DMS53 treated with DMSO at 0.1 percent for 48 hours (cell line): ENCODE data around the gene MED25.

Source experiments
- DNase-seq: peaks from one replicate; lab custom pipeline; 2025; ENCODE audit not compliant: unreplicated experiment; lab: John Stamatoyannopoulos, UW

MED25 gene

GRCh38 chr19:49855676-49856573, 37.8 kb downstream of the MED25 start:
- DNase-seq: no peak

DNA sequence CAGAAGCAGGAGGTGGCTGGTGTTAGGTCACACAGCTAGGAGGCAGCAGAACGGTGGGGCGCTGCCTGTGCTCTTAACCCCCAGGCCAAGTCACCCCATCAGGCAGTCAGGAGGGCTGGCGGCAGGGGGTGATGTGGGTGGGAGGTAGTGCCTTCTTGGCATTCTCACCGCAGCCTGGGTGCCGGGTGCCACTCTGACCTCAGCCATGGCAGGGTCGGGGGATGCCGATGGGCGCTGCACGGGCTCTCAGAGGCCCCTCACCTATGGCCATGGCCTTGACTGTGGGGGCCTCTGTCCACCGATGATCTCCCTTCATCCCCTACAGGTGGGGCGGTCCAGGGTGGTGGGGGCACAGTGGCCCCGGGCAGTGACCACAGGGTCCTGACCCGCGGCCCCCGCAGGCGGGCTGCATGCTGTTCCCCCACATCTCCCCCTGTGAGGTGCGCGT, 38.5 kb downstream of the MED25 start:
- DNase-seq: no peak

DNA sequence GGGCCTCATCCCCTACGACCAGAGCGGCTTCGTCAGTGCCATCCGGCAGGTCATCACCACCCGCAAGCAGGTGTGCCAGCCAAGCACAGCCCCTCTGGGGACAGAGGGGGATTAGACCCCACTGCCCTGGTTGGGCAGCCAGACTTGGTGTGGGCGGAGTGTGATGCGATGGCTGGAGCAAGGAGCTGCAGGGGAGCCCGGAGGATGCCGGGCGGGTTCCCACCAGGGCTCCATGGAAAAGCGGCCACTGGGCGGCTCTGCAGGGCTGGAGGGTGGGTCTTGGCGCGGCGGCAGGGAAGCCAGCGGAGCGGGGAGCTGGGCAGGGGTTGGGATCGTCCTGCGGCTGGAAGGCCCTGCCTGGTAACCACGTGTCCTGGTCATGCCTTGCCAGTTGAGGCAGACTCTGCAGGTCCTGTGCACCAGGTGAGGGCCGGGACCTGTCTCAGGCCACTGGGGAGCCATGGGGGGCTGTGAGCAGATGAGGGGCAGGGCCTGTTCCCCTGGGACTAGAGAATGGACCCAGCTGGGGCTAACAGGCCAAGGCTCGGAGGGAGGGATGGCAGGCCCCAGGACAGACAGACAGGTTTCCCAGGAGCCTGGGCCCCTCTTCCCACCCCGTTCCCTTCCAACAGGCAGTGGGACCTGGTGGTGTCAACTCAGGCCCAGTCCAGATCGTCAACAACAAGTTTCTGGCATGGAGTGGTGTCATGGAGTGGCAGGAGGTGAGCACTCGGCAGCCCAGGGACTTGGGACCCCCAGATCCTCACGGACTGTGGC, 39.2 kb downstream of the MED25 start:
- DNase-seq: no peak

DNA sequence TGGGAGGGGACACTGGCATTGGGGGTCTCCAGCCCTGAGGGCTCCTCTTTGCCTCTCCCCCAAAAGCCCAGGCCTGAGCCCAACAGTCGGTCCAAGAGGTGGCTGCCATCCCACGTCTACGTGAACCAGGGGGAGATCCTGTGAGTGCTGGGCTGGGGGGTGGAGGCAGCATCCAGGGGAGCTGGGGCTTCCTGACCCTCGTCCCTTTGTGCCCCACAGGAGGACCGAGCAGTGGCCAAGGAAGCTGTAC, 39.7 kb downstream of the MED25 start:
- DNase-seq: no peak

DNA sequence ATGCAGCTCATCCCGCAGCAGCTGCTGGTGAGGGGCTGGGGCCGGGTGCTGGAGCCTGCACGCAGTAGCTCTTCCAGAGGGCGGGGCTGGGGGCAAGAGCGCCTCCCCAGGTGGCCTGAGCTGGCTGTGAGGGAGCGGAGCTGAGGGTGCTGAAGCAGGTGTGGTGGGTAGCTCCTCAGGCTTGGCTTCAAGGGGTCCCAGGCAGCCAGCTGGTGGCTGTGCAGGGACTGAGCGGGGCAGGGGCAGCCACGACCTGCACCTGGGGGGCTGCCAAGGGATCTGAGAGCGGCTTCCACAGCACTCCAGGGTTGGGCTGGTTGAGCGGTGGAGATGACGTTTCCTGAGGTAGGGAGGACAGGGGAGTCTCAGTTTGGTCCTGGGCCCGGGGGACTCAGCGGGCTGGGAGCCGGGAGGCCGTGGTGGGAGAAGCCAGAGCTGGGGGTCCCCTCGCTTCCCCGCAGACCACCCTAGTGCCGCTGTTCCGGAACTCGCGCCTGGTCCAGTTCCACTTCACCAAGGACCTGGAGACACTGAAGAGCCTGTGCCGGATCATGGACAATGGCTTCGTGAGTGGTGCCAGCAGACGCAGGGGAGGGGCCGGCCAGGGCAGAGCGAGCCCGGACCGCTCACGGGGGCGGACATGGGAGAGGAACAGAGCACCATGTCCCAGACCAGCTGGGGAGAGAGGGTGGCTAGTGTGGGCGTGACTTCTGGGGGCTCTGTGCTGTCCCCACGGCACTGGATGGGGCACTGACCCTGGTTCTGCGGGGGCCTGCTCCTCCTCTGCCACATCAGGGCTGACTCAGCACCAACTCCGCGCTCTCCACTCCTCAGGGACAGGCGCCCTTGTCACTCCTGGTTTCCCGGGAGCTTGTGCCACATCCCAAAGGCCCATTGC, 40.2 kb downstream of the MED25 start:
- DNase-seq: no peak

DNA sequence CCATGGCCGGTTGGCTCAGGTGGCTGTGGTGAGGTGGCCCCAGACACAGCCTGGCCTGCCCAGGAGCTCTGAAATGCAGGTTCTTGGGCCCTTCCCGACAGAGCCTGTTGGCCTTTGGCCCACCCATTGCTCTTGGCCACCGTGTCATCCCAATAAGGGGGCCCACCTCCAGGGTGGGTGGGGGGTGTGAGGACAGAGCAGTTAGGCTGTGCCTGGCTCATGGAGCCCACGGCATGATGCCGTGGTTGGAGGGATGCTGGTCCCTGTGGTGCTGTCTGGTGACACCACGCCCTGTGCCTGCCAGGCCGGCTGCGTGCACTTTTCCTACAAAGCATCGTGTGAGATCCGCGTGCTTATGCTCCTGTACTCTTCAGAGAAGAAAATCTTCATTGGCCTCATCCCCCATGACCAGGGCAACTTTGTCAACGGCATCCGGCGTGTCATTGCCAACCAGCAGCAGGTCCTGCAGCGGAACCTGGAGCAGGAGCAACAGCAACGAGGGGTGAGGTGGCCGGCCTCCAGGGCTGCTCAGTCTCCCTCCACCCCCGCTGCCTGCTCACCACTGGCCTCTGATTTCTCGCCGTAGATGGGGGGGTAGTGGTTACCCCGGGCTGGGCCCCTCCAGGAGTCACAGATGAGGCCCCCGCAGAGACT, 41.7 kb downstream of the MED25 start:
- no peak for DNase-seq

- DNase-seq: no peak
Measured at GRCh38 chr19:49860336-49861102, 42.4 kb downstream of the MED25 start.

- no peak for DNase-seq
Measured at GRCh38 chr19:49861107-49861506, 43.0 kb downstream of the MED25 start.

GRCh38 chr19:49861541-49862378, 43.7 kb downstream of the MED25 start:
- DNase-seq: no peak

- DNase-seq: no peak
Measured at GRCh38 chr19:49862391-49863253, 44.5 kb downstream of the MED25 start.

GRCh38 chr19:49863254-49863934, 45.3 kb downstream of the MED25 start:
- no peak for DNase-seq

GRCh38 chr19:49863935-49864320, 45.8 kb downstream of the MED25 start:
- DNase-seq: no peak

GRCh38 chr19:49864890-49865289, 46.8 kb downstream of the MED25 start:
- DNase-seq: no peak

GRCh38 chr19:49866933-49867782, 49.1 kb downstream of the MED25 start, which contains the start of gene PNKP:
Gene PNKP (minus strand): TSS chr19:49867576. CDS start chr19:49867204, 372 bp downstream.
- peak; percentile 83 for DNase-seq

- DNase-seq: no peak
Measured at GRCh38 chr19:49869009-49869483, 51.0 kb downstream of the MED25 start.

GRCh38 chr19:49869484-49870308, 51.6 kb downstream of the MED25 start:
- DNase-seq: peak; percentile 97
